Activated CD8-positive, alpha-beta memory T cell treated with anti-CD3 and anti-CD28 coated beads for 24 hours (primary cell): ENCODE data around the gene TMEM63C.
"Not testable (repeated sequence)": the region's sequence is repeated elsewhere in the genome, so short reads cannot be mapped to it uniquely, and the experiment has no call there.

Experiments used
- DNase-seq: peaks from one replicate; pipeline ENCODE4 v3.0.0-alpha.2; 2020

The TMEM63C gene

GRCh38 chr14:77259025-77259715, 77.6 kb downstream of the TMEM63C start:
- DNase-seq: no peak

- DNase-seq: no peak
Observed at GRCh38 chr14:77260199-77260598, 78.6 kb downstream of the TMEM63C start.

GRCh38 chr14:77260631-77261030, 79.0 kb downstream of the TMEM63C start:
- DNase-seq: no peak

DNA sequence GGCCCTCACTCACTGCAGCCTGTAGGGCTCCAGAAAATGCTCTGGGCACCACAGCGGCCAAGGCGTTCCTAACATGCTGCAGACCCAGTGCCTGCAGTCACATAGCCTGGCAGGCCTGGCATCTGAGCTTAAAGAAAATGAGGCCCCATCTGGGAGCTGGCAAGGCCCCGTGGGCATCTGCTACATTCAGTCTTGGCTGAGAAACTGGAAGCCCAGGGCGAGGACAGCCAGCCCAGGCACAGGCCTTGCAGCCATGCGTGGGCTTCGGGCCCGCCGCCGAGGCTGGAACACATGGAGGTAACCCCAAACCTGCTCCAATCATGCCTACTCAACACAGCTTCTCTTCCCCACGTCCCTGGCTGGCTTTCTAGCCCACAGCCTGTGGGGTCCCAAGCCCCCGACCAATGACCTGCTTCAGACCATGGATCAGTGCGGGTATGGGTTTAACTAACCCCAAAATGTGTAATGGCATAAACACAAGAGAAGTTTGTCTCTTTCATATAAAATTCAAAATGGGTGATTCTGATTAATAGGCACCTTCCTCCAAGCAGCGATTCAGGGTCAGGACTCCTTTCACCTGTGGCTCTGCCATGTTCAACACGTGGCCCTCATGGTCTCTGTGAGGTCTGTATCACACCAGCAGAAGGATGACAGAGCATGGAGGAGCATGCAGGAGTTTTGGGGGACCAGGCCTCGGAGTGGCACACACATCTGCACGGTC, 83.0 kb downstream of the TMEM63C start:
- no peak for DNase-seq

- DNase-seq: no peak
Observed at GRCh38 chr14:77265187-77265515, 83.6 kb downstream of the TMEM63C start.

GRCh38 chr14:77265561-77266335, 84.2 kb downstream of the TMEM63C start:
- DNase-seq: no peak

DNA sequence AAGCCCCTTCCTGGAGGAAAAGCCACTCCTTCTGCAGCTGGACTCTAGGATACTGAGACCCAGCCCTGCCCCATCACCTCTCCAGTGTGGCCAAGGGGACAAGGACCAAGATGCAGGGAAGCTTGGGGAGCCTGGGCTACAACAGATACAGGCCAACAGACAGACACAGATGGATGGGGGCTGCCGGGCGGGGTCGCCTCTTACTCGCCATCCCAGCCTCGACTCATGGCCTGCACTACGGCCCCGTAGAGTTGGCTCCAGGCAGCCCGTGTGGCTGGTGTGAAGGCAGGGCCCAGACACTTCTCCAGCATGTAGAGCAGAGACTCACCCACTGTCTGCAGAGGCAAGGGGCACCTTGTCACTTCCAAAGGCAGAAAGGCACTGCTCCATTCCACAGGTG, 84.7 kb downstream of the TMEM63C start:
- no peak for DNase-seq

GRCh38 chr14:77267937-77268699, 86.5 kb downstream of the TMEM63C start:
- no peak for DNase-seq

- no peak for DNase-seq
Observed at GRCh38 chr14:77268989-77269600, 87.5 kb downstream of the TMEM63C start.

- no peak for DNase-seq
Observed at GRCh38 chr14:77270361-77271112, 88.9 kb downstream of the TMEM63C start.

DNA sequence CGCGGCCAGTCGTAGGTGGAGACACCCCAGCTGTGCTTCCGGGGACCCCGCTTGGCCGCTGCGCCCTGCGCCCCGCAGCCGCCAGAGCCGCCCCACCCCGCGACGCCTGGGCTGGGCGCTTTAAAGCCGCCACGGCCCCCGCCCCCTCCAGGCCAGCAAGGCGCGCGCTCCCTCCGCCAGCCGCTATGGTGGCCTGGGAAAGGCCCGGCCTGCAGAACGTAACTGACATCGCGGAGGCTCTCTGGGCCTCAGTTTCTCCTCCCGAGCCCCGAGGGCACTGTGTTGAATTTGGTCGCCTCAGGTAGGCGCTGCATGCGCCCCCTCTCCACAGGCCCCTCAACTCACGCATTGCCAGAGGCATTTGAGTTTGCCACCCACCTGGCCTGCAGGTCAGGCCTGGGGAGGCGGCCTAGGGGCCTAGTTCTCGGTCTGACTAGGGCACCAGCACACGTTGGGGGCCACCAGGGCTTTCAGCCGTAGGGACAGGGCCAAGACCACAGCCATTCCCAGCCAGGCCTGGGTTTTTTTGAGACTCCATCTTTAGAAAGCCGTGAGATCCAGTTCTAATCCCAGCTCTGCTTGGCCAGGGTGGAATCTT, 89.6 kb downstream of the TMEM63C start, which contains the start of gene NGB:
NGB (minus strand) TSS at position 94 of the 598 bp plus-strand sequence. CDS start 269 bp downstream, outside the sequence.
- no peak for DNase-seq

GRCh38 chr14:77272261-77272660, 90.7 kb downstream of the TMEM63C start:
- no peak for DNase-seq

DNA sequence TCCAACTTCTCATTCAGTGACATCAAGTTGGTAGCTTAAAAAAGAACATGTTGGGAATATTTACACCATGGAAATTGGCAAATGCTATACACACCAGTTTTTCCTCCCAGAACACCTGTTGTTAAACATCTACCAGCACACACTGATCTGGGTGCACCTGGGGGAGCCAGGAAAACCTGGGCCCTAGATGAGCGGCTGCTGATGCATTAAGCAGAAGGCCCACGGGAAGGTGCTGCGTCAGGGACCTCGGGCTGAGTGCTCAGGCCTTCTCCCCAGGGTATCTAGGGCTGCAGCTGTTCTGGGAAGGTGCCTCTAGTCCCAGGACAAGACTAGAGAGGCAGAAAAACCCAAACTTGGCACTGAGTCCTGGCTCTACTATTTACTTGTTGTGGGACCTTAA, 92.2 kb downstream of the TMEM63C start:
- no peak for DNase-seq

DNA sequence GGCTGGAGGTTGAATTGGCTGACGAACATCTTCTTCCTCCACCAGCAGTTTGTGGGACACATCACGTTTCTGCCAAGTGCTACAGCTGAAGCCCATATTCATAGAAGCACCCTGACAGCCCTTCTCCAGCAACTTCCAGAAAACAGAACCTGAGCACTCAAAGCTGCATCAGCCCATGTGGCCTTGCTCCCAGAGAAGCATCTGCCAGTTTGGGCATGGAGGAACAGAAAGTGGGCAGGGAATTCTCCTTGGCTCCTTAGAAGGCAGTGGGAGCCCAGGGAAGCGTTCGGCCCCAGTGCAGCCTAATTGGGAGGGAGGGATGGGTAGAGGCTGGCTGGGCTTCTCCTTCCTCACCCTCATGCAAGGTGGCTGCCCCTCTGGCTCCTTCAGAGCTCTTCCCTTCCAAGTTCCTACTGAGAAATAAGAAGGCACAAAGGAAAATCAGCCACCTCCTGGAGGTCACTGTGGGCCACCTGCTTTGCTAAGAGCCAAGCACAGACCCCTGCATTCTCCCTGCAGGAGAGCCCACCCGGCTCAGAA, 93.5 kb downstream of the TMEM63C start:
- no peak for DNase-seq

GRCh38 chr14:77275601-77276017, 94.0 kb downstream of the TMEM63C start:
- DNase-seq: no peak

DNA sequence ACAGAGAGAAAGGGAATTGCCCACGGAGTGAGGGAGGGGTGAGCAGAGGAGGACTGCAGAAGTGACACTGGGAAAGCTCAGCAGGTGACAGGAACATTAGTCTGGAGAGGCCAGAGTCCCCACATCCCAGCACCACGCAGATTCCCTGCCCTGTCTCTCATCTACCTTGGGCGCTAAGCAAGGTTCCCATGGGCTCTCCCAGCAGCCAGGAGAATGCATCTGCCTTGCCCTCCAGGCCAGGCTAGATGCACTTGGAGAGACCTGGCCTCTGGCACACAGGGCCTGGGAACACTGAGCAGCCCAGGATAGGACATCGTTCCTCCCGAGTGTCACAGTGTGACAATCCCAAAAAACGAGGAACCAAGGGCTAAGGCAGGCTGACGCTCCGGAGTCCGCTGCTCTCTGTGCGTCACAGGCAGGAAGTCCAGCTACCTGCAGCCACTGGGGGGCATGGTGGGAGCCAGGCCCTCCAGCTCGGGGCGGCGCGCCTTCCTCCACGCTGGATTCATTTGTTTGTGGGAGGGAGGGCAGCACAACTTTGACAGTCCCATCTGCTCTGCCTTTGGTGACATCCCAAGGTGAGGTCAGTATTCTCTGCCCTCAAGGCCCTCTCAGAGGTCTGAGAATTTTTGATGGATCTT, 94.8 kb downstream of the TMEM63C start:
- DNase-seq: no peak

GRCh38 chr14:77276959-77277358, 95.4 kb downstream of the TMEM63C start:
- DNase-seq: no peak

- DNase-seq: no peak
Observed at GRCh38 chr14:77278461-77279230, 97.0 kb downstream of the TMEM63C start.

DNA sequence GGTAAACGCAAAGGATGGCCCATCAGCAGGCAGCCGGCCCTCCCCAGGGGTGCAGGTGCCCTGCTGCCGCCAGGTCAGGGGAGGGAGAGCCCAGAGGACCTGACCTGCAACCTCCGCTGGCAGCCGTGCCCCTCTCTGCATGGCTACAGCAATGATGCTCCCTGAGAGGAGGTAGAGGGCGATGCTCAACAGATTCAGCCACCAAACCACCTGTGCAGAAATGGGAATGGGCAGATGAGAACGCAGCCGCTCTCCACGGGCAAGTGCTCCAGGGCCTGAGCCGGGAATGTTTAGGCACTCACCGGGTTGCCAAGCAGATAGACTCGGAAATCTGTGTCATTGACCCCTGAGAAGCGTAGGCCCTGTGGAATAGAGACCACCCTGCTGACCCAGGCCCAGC, 98.1 kb downstream of the TMEM63C start:
- DNase-seq: no peak

- not testable (repeated sequence) for DNase-seq
Observed at GRCh38 chr14:77280921-77281320, 99.3 kb downstream of the TMEM63C start.
